Measurements from ENCODE around the gene CRYBG3. TPM values are rescaled to one million over a fixed set of nuclear protein-coding genes. Genes with fewer than 3 reads are reported as not detected.

Gene CRYBG3
- total RNA-seq, 2 experiments from 2014 or later = 1.6 to 1.8 TPM

- Mint-ChIP-seq H3K27ac (no peak overlapping the region), H3K9me3 (ENCODE audit: insufficient read depth) (no peaks in the 10 kb centered on the region), H3K4me3 (no peak overlapping the region), H3K36me3 (ENCODE audit: low read depth) (peaks cover 5% of the 10 kb centered on the region), H3K4me1 (ENCODE audit: low read depth) (no peaks in the 10 kb centered on the region), H3K27me3 (ENCODE audit: low read depth) (no peaks in the 10 kb centered on the region)
- ChIA-PET POLR2A (no interaction called here), CTCF (no interaction called here)
- ATAC-seq (no peak), DNase-seq (no peak)
Observed at GRCh38 chr3:97931218-97931617, 109.4 kb downstream of the CRYBG3 start.

DNA sequence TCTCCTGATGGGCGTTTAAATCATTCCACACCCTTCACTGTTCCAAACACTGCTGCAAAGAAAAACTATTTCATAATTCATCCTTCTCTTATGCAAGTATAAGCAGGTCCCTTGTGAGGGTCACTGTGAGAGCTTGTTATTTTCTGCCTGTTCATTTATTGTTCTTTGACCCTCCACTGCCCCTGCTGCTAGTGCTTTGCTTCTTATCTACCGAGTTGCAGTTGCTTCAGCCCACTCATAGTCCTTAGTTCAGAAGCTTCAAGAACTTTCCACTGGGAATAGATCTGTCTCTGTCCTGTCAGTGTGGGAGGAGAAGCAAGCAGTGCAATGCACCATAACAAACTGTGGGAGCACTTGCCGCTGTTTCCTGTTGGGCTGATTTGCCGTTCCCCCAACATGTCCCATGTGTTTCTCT is 110.6 kb downstream of the CRYBG3 start:
- Mint-ChIP-seq H3K27me3 (ENCODE audit: low read depth) (no peaks in the 10 kb centered on the region), H3K4me1 (ENCODE audit: low read depth) (no peaks in the 10 kb centered on the region)
- CTCF ChIA-PET = interaction anchor here (1.4 kb wide), 1 partner anchor 91 kb away, joined by 3 read pairs; no protein-coding TSS in a partner anchor

DNA sequence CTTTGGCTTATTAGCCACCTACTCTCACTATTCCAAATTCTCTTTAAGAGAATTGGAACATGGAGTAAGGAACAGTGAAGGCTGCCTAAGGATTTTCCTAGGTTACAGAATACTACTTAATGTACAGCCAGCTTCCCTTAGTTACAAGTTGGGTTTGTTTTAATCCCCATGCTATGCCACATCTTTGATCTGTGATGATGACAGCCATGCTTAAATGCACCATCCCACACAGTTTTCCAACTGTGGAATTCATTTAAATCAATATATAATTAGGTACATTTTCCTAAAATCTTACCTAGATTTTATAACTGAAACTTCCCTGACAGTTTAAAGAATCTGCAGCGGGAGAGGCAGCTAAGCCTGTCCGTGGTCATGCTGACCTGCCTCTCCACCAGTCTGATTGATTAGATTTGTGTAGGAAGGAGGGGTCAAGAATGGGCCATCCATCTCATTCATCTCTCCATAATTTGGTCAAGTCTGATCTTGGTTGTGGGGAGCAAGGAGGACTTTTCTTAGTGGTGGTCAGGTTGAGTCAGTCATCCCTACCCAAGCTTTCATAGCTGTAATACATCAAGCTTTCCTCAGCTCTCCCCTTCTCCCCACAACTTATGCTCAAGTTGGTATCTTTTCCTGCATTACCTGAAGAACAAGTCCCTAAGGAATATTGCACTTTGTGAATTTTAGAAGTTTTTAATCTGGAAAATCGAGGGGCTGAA is 113.3 kb downstream of the CRYBG3 start:
- no peaks in the 10 kb centered on the region for H3K27me3 Mint-ChIP-seq (ENCODE audit: low read depth)

More for the DNA sequence above, 110.6 kb downstream of the CRYBG3 start:
- ATAC-seq (no peak), DNase-seq (no peak)
- no peak overlapping the region for H3K27ac Mint-ChIP-seq
- POLR2A ChIA-PET = interaction anchor here (0.6 kb wide), 1 partner anchor 54 kb away, joined by 3 read pairs; no protein-coding TSS in a partner anchor
- H3K36me3 Mint-ChIP-seq (ENCODE audit: low read depth) = peaks cover 8% of the 10 kb centered on the region
- H3K9me3 Mint-ChIP-seq (ENCODE audit: insufficient read depth) = no peaks in the 10 kb centered on the region
- H3K4me3 Mint-ChIP-seq = no peak overlapping the region

DNA sequence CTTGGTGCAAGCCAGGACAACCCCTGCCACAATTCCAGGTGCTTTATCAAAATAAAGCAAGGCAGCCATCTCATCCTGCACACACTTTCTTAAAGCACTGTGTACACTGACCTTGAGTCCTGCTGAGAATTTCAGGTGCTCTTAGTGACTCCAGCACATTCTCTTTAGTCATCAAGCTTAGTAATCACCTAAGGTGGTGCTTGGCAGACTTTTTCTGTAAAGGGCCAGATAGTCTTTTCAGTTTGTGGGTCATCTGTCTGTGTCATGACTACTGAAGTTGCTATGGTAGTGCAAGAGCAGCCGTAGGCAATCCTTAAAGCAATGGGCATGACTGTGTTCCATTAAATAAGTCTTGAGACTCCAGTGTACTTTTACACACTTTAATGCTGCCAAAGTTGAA is 114.0 kb downstream of the CRYBG3 start:
- Mint-ChIP-seq H3K4me1 (ENCODE audit: low read depth) (no peaks in the 10 kb centered on the region), H3K9me3 (ENCODE audit: insufficient read depth) (no peaks in the 10 kb centered on the region), H3K27me3 (ENCODE audit: low read depth) (no peaks in the 10 kb centered on the region), H3K4me3 (no peak overlapping the region), H3K36me3 (ENCODE audit: low read depth) (peaks cover 15% of the 10 kb centered on the region), H3K27ac (no peak overlapping the region)
- DNase-seq (no peak), ATAC-seq (no peak)
- CTCF ChIA-PET = interaction anchor here (1.3 kb wide), 1 partner anchor 11 kb away, joined by 3 read pairs; no protein-coding TSS in a partner anchor
- POLR2A ChIA-PET = no interaction called here

More for the DNA sequence above, 113.3 kb downstream of the CRYBG3 start:
- Mint-ChIP-seq H3K4me3 (no peak overlapping the region), H3K4me1 (ENCODE audit: low read depth) (no peaks in the 10 kb centered on the region), H3K27ac (no peak overlapping the region), H3K9me3 (ENCODE audit: insufficient read depth) (no peaks in the 10 kb centered on the region), H3K36me3 (ENCODE audit: low read depth) (peaks cover 16% of the 10 kb centered on the region)
- POLR2A ChIA-PET = no interaction called here
- ATAC-seq (no peak), DNase-seq (no peak)
- CTCF ChIA-PET = interaction anchor here (1.3 kb wide), 1 partner anchor 10 kb away, joined by 3 read pairs; no protein-coding TSS in a partner anchor

- ChIA-PET POLR2A (no interaction called here), CTCF (interaction anchor here (1.5 kb wide), 1 partner anchor 31 kb away, joined by 3 read pairs; no protein-coding TSS in a partner anchor)
- Mint-ChIP-seq H3K9me3 (ENCODE audit: insufficient read depth) (no peaks in the 10 kb centered on the region), H3K36me3 (ENCODE audit: low read depth) (peaks cover 13% of the 10 kb centered on the region), H3K4me3 (no peak overlapping the region), H3K4me1 (ENCODE audit: low read depth) (no peaks in the 10 kb centered on the region), H3K27ac (no peak overlapping the region), H3K27me3 (ENCODE audit: low read depth) (no peaks in the 10 kb centered on the region)
- no peak for DNase-seq
- ATAC-seq = no peak
Observed at GRCh38 chr3:97937205-97937604, 115.4 kb downstream of the CRYBG3 start.

GRCh38 chr3:97938444-97938843 is 116.6 kb downstream of the CRYBG3 start:
- ChIA-PET POLR2A (no interaction called here), CTCF (interaction anchor here (1.5 kb wide), 1 partner anchor 30 kb away, joined by 3 read pairs; no protein-coding TSS in a partner anchor)
- Mint-ChIP-seq H3K27me3 (ENCODE audit: low read depth) (no peaks in the 10 kb centered on the region), H3K27ac (no peak overlapping the region), H3K9me3 (ENCODE audit: insufficient read depth) (no peaks in the 10 kb centered on the region), H3K36me3 (ENCODE audit: low read depth) (peaks cover 18% of the 10 kb centered on the region), H3K4me3 (no peak overlapping the region), H3K4me1 (ENCODE audit: low read depth) (no peaks in the 10 kb centered on the region)
- DNase-seq (no peak), ATAC-seq (no peak)

GRCh38 chr3:97939401-97939800 is 117.6 kb downstream of the CRYBG3 start:
- CTCF ChIA-PET = interaction anchor here (0.6 to 1.5 kb wide), 3 partner anchors 67 to 146 kb away, joined by 3 read pairs; no protein-coding TSS in a partner anchor
- Mint-ChIP-seq H3K4me1 (ENCODE audit: low read depth) (no peaks in the 10 kb centered on the region), H3K36me3 (ENCODE audit: low read depth) (peaks cover 22% of the 10 kb centered on the region), H3K27me3 (ENCODE audit: low read depth) (no peaks in the 10 kb centered on the region), H3K9me3 (ENCODE audit: insufficient read depth) (no peaks in the 10 kb centered on the region), H3K27ac (no peak overlapping the region), H3K4me3 (no peak overlapping the region)
- POLR2A ChIA-PET = no interaction called here
- DNase-seq (no peak), ATAC-seq (no peak)

DNA sequence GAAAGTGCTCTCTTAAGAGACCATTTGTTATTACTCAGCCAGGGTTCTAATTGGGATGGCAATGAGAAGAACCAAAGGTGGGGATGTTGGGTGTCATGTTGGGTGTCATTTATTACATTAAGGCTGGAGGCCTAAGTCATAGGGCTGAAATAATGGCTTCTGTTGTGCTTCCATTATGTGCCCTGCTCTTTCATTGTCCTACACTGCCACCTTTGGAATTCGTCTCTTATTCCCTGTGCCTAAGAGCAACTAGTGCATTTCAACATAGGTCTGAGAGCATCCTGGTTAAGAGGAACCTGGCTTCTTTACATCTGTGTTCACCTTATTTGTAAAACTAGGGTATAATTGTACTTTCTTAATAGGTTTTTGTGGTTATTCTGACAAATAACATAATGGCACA is 118.2 kb downstream of the CRYBG3 start:
- no peak overlapping the region for H3K4me3 Mint-ChIP-seq
- ChIA-PET POLR2A (no interaction called here), CTCF (interaction anchor here (1.5 kb wide), 1 partner anchor 67 kb away, joined by 3 read pairs; no protein-coding TSS in a partner anchor)
- DNase-seq (no peak), ATAC-seq (no peak)
- no peaks in the 10 kb centered on the region for H3K27me3 Mint-ChIP-seq (ENCODE audit: low read depth)
- no peaks in the 10 kb centered on the region for H3K4me1 Mint-ChIP-seq (ENCODE audit: low read depth)
- no peak overlapping the region for H3K27ac Mint-ChIP-seq
- H3K36me3 Mint-ChIP-seq (ENCODE audit: low read depth) = peaks cover 22% of the 10 kb centered on the region
- H3K9me3 Mint-ChIP-seq (ENCODE audit: insufficient read depth) = no peaks in the 10 kb centered on the region

DNA sequence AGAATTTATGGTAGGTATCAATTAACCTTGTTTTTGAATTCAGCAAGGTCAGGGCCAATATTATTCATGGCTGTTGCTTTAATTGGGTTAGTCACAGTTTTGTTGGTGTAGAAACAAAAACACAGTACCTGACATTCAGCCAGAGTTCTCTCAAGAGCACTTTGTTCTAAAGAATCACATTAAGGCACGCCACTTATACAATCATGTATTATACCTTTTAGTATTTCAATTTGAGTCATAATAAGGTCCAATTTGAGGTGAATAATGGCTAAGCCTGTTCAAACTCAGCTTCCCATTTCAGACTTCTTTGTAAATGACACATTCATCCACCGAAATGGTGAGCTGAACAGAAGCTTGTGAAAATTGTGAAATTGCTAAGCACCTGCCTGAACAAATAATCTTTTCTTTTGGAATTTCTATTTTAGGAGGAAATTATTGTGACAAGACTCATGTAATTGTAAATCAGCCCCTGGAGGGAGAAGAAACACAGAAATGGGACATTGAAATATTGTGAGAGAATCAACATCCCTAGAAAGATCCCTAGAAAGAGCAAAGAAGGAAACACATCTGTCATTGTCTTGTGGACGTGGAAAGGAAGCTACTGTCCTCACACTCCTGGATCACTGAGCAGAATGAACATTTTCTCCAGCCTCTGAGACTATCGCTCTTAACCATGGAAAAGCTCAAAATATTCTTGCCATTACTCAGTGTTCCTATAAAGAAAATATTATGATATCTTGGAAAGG is 121.2 kb downstream of the CRYBG3 start:
- POLR2A ChIA-PET = interaction anchor here (0.6 kb wide), 1 partner anchor 75 kb away, joined by 3 read pairs; no protein-coding TSS in a partner anchor
- Mint-ChIP-seq H3K36me3 (ENCODE audit: low read depth) (peaks cover 32% of the 10 kb centered on the region), H3K27ac (no peak overlapping the region), H3K9me3 (ENCODE audit: insufficient read depth) (no peaks in the 10 kb centered on the region), H3K4me3 (no peak overlapping the region), H3K27me3 (ENCODE audit: low read depth) (no peaks in the 10 kb centered on the region), H3K4me1 (ENCODE audit: low read depth) (no peaks in the 10 kb centered on the region)
- no peak for DNase-seq
- ATAC-seq = no peak
- CTCF ChIA-PET = interaction anchor here (1.0 to 1.2 kb wide), 2 partner anchors 80 to 81 kb away, joined by 3 to 7 read pairs; no protein-coding TSS in a partner anchor

- no peak overlapping the region for H3K4me3 Mint-ChIP-seq
- H3K9me3 Mint-ChIP-seq (ENCODE audit: insufficient read depth) = no peaks in the 10 kb centered on the region
- no peaks in the 10 kb centered on the region for H3K27me3 Mint-ChIP-seq (ENCODE audit: low read depth)
- no peak overlapping the region for H3K27ac Mint-ChIP-seq
- ChIA-PET CTCF (no interaction called here), POLR2A (no interaction called here)
- no peaks in the 10 kb centered on the region for H3K4me1 Mint-ChIP-seq (ENCODE audit: low read depth)
- ATAC-seq = no peak
- H3K36me3 Mint-ChIP-seq (ENCODE audit: low read depth) = peaks cover 62% of the 10 kb centered on the region
- DNase-seq = no peak
Observed at GRCh38 chr3:97948351-97949109, 126.7 kb downstream of the CRYBG3 start.

- H3K4me1 Mint-ChIP-seq (ENCODE audit: low read depth) = no peaks in the 10 kb centered on the region
- no peak for DNase-seq
- no peaks in the 10 kb centered on the region for H3K9me3 Mint-ChIP-seq (ENCODE audit: insufficient read depth)
- ATAC-seq = no peak
- ChIA-PET POLR2A (no interaction called here), CTCF (no interaction called here)
- H3K27ac Mint-ChIP-seq = no peak overlapping the region
- H3K27me3 Mint-ChIP-seq (ENCODE audit: low read depth) = no peaks in the 10 kb centered on the region
- no peak overlapping the region for H3K4me3 Mint-ChIP-seq
- H3K36me3 Mint-ChIP-seq (ENCODE audit: low read depth) = peaks cover 63% of the 10 kb centered on the region
Observed at GRCh38 chr3:97949110-97949485, 127.3 kb downstream of the CRYBG3 start.

Data from activated CD8-positive, alpha-beta T cell treated with anti-CD3 and anti-CD28 coated beads, Interleukin-2, amount 10 ng/mL, durations not matched to agents 7 days and 5 days (primary cell).